Esophagus squamous epithelium (tissue), 5 donors: Measurements from ENCODE around the gene ENHO. TPM values are rescaled to one million over a fixed set of nuclear protein-coding genes. Genes with fewer than 3 reads are reported as not detected.

Experiments used
- DNase-seq: peaks from one replicate; lab custom pipeline; 2025; lab: John Stamatoyannopoulos, UW
- H3K27ac ChIP-seq, 4 donors: fragments of 200-600 bp; sonication (generic); one replicate each; pipeline ENCODE4 v1.5.1; 2016 to 2019; ENCODE audit warnings: mild to moderate bottlenecking in 1 of 4
- H3K27me3 ChIP-seq, 4 donors: fragments of 200-600 bp; sonication (generic); 1 replicate in 3 of 4; 2 replicates in 1 of 4; pipeline versions ENCODE4 v1.5.1 to v1.6.0; 2017 to 2021; ENCODE audit warnings: antibody characterized with exemption in 1 of 4
- H3K36me3 ChIP-seq, 3 donors: fragments of 200-600 bp; sonication (generic); one replicate each; pipeline ENCODE4 v1.5.1; 2016 to 2019
- H3K4me1 ChIP-seq, 3 donors: fragments of 200-600 bp; sonication (generic); one replicate each; pipeline ENCODE4 v1.5.1; 2017 to 2019
- H3K4me3 ChIP-seq, 4 donors: fragments of 200-600 bp; sonication (generic); 1 replicate in 3 of 4; 2 replicates in 1 of 4; pipeline ENCODE4 v1.5.1; 2016 to 2019; ENCODE audit warnings: mild to moderate bottlenecking in 2 of 4, moderate library complexity in 1 of 4
- H3K9me3 ChIP-seq, 3 donors: fragments of 200-600 bp; sonication (generic); one replicate each; pipeline ENCODE4 v1.5.1; 2016 to 2019
- CTCF ChIP-seq, 6 experiments: fragments of 450-650 bp in 4 of 6; fragments of 200-600 bp in 2 of 6; sonication (generic) in 2 of 6; IDR thresholded peaks; one replicate each; pipeline ENCODE4 v1.5.1; 2016 to 2019; ENCODE audit warnings: antibody characterized with exemption in 6 of 6, mild to moderate bottlenecking in 4 of 6, moderate library complexity in 4 of 6
- POLR2A ChIP-seq, 4 donors: fragments of 450-650 bp; IDR thresholded peaks; one replicate each; pipeline ENCODE4 v1.6.1; 2017; ENCODE audit warnings: antibody characterized with exemption in 4 of 4, mild to moderate bottlenecking in 4 of 4, moderate library complexity in 3 of 4
- WGBS, 2 donors: methylation state at CpG; one replicate each; pipeline ENCODE4 v1.1.5; 2018; 5-methylcytosine and 5-hydroxymethylcytosine counted together
- intact Hi-C: fragments of 100-400 bp; cut with DNase I; formaldehyde crosslinking; loops from one replicate; pipeline ENCODE4 v1.15.0; 2022
- total RNA-seq, 4 donors: library from RNA; depleted of rRNA; stranded (reverse); fragments of >200 nt; gene quantifications; one replicate each; pipeline ENCODE4 v1.1.0, GENCODE V29; 2016
- donor health status: DM: yes; HTN: yes; CAD: no.

The ENHO gene
- total RNA-seq, 4 donors from 2014 or later = 0.38 TPM; not detected in 3

DNA sequence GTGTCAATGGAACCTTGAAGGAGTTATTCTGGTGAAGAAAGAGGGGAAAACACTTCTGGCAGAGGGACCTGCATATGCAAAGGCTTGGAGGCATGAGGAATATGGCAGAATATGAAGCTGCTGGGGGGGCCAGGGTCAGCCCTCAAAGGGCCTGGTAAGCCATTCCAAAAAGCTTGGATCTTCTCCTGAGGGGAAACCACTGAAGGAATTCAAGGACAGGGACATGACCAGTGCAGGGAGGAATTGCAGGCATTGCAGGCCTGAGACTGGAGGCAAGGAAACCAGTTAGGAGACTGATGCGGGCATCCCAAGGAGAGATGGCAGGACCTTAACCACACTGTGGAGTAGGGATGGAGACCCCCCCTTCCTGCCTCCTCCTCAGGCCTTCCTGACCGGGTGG, 21.4 kb downstream of the ENHO start:
- Histone ChIP-seq H3K36me3 (no peaks in the 10 kb centered on the region), H3K9me3 (no peaks in the 10 kb centered on the region), H3K4me3 (no peak overlapping the region), H3K27me3 (no peaks in the 10 kb centered on the region), H3K27ac (no peak overlapping the region), H3K4me1 (peaks cover 0 to 18% (median 10%) of the 10 kb centered on the region in 3 donors)
- no peak for TF ChIP-seq POLR2A (IDR thresholded peaks at IDR 0.05)
- TF ChIP-seq CTCF (IDR thresholded peaks at IDR 0.05) = no peak
- WGBS, 2 donors = 40% methylated on average over 1 of the region's 2 CpGs; no CpG with 5 or more reads in 1 of the 2 donors
- intact Hi-C loops = loop anchor here (5.0 to 10.0 kb wide), 3 partner anchors 59 to 99 kb away; partner anchors contain the start of gene CNTFR
- DNase-seq = no peak

- intact Hi-C loops = loop anchor here (5.0 to 10.0 kb wide), 3 partner anchors 58 to 98 kb away; partner anchors contain the start of gene CNTFR
- no peaks in the 10 kb centered on the region for H3K27me3 ChIP-seq
- TF ChIP-seq POLR2A (IDR thresholded peaks at IDR 0.05) (no peak), CTCF (IDR thresholded peaks at IDR 0.05) (peak; percentile 89 to 100 (median 92))
- peaks cover 0 to 18% (median 10%) of the 10 kb centered on the region in 3 donors for H3K4me1 ChIP-seq
- H3K27ac ChIP-seq = no peak overlapping the region
- H3K9me3 ChIP-seq = no peaks in the 10 kb centered on the region
- WGBS, 2 donors = 0 to 4% methylated on average over 6 of the region's 6 CpGs
- no peak for DNase-seq
- H3K4me3 ChIP-seq = no peak overlapping the region
- H3K36me3 ChIP-seq = no peaks in the 10 kb centered on the region
These were observed 22.0 kb downstream of the ENHO start for GRCh38 chr9:34500623-34501267.

DNA sequence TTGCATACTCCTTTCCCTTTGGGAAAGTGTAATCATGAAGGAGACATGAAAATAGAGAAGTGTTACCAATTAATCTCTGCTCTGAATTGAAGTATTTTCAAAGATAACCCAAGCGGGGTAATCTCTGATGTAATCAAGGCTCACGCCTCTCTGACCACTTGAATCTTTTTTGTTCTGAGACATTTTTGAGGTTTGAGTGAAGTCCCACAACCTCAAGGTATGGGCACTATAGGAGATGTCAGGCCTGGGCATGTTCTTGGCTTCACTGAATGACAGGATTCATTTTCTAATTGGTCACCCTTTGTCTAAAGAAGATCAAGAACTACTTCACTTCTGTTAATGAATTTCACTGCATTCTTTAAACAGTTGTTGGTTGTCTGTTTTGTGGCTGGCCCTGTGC, 23.7 kb downstream of the ENHO start:
- Histone ChIP-seq H3K27me3 (no peaks in the 10 kb centered on the region), H3K4me3 (no peak overlapping the region), H3K27ac (no peak overlapping the region), H3K36me3 (no peaks in the 10 kb centered on the region), H3K4me1 (peaks cover 0 to 18% (median 10%) of the 10 kb centered on the region in 3 donors), H3K9me3 (no peaks in the 10 kb centered on the region)
- DNase-seq = no peak
- TF ChIP-seq POLR2A (IDR thresholded peaks at IDR 0.05) = no peak
- 49 to 56% methylated on average over 2 of the region's 2 CpGs for WGBS, 2 donors
- intact Hi-C loops = no loop called here

DNA sequence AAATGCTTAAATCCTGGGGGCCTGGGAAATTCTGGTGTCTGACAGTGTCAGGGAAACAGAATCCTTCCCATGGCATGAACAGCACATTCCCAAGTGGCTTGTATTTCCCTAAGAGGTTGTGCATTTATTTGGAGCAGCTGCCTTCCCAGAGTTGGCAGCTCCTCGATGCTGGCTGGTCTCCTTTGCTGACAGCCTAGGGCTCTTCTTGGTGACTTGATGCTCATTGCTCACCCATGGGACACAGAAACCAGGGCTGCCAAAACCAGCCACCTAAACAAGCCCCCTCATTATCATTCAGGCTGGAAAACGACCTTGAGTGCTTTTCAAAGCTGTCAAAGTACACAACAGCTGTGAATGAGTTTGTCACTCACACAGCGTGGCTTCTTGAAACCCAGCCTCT, 24.2 kb downstream of the ENHO start:
- Histone ChIP-seq H3K27ac (no peak overlapping the region), H3K4me1 (peaks cover 0 to 18% (median 10%) of the 10 kb centered on the region in 3 donors), H3K4me3 (no peak overlapping the region), H3K36me3 (no peaks in the 10 kb centered on the region), H3K9me3 (no peaks in the 10 kb centered on the region), H3K27me3 (no peaks in the 10 kb centered on the region)
- intact Hi-C loops = no loop called here
- 35 to 47% methylated on average over 3 of the region's 3 CpGs for WGBS, 2 donors
- no peak for TF ChIP-seq CTCF (IDR thresholded peaks at IDR 0.05)
- no peak for DNase-seq

GRCh38 chr9:34496149-34496712, 26.6 kb downstream of the ENHO start:
- H3K36me3 ChIP-seq = no peaks in the 10 kb centered on the region
- no peak overlapping the region for H3K4me3 ChIP-seq
- DNase-seq = no peak
- 71 to 75% methylated on average over 6 of the region's 6 CpGs for WGBS, 2 donors
- no peak for TF ChIP-seq CTCF (IDR thresholded peaks at IDR 0.05)
- TF ChIP-seq POLR2A (IDR thresholded peaks at IDR 0.05) = no peak
- H3K9me3 ChIP-seq = no peaks in the 10 kb centered on the region
- H3K4me1 ChIP-seq = peaks cover 0 to 4% (median 0%) of the 10 kb centered on the region in 3 donors
- no peak overlapping the region for H3K27ac ChIP-seq
- intact Hi-C loops = no loop called here
- H3K27me3 ChIP-seq = peaks cover 0 to 7% (median 0%) of the 10 kb centered on the region in 4 donors
